SIG-M5 treated with dmso at 0.1 percent for 504 hours (cell line): ENCODE measurements around the gene FAM24A.

Source experiments
- DNase-seq: peaks from one replicate; lab custom pipeline; 2025; ENCODE audit not compliant: unreplicated experiment; lab: John Stamatoyannopoulos, UW

The FAM24A gene

DNA sequence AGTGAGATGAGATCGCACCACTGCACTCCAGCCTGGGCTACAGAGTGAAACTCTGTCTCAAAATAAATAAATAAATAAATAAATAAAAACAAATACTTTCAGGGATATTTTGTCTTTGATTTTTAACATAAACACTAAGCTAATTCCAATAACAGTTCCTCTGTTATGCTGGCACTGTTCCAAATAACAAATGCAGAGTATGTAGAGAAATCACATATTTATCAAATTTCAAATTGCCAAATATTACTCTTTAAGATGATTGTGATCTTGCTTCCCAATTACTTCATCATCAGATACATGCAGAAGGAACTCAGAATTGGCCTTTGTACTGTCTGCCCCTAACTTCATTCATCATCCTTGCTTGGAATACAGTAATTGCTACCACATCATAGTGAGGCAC lies 19.7 kb downstream of the FAM24A start:
- no peak for DNase-seq

DNA sequence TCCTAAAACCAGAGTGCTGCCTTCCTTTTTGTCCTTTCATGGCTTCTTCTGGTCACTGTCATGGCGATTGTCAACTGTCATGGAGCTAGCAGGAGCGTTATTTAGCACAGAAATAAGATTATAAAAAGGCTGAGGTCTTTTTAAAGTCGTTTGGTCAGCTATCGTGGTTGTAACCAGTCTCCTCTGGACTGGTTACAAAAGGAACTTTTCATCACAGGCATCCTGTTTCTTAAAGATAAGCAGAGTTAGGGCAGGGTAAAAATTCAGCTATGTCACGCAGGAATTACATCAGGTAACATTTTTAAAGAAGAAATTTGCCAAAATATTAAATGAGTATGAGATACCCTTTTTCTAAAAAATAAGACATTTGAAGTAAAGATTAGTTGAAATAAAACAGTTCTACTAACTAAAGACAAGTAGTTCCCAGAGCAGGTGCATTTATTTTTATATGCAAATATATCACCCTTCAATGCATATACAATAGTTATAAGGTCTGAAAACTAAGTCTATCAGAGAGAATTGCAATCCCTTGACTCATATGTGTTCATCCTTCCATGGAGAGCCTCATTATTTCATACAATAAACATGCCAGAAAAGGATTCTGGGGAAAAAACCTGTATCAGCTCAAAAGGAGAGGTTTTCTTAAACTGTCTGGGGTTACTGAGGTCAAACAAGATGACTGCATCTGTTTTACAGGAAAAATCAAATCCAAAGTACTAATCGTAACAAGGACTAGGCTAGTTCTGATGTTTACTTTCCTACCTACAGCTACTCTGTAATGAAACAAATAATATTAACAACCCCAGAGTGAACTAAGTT lies 20.9 kb downstream of the FAM24A start:
- no peak for DNase-seq

DNA sequence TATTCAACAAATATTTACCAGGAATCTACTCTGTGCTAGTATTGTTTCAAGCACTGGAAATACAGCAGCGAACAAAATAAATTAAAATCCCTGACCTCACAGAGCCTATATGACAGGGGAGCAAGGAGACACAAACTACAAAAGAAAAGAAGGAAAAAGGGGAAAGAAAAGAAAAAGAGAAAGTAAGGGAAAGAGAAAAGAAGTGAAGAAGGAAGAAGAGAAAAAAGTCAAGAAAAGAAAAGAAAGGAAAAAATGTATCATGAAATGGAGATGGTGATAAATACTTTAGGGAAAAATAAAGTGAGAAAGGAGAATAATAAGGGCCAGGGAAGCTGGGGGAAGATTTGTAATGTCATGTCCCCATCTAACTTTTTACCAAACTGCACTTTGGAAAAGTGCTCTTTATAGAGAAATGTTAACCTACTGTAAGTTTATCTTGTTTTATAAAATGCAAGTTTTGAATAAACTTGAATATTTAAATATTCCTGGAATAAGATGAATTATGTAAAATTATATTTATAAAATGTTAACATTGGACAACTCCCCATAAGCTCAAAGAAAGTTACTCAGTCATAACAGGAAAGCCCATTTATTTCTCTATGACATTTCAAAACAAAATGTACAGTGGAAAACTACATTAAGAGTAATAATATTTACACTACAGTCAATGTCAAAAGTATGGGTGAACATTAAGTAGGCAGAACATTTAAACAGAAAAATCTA lies 28.9 kb downstream of the FAM24A start:
- no peak for DNase-seq

DNA sequence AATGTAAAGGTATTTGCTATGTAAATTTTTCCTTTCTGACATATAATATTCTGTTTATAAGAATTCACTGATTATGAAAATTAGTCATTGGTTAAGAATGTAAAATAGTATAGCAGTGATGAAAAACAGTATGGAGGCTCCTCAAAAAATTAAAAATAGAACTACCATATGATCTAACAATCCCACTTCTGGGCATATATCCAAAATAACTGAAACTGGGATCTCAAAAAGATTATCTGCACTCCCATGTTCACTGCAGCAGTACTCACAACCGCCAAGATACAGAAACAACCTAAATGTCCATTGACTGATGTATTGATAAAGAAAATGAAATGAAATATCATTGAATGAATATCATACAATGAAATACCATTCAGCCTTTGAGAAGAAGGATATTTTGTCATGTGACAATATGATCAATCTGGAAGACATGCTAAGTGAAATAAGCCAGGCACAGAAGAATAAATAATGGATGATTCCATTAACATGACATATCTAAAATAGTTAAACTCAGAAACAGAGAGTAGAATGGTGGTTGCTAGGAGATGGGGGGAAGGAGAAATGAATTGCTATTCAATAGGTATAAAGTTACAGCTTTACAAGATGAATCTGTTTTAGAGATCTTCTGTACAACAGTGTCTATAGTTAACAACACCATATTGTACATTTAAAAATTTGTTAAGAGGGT lies 29.6 kb downstream of the FAM24A start:
- DNase-seq: no peak

DNA sequence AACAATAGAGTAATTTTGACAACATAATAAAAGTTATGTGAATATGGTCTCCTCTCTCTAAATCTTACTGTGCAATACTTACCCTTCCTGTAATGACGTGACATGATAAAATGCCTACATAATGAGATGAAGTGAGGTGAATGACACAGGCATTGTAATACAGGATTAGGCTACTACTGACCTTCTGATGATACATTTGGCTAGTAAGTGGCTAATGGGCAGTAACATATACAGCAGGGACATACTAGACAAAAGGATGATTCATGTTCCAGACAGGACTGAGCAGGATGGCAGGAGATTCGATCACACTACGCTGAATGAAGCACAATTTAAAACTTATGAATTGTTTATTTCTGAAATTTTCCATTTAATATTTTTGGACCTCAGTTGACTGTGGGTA lies 38.9 kb downstream of the FAM24A start:
- no peak for DNase-seq

DNA sequence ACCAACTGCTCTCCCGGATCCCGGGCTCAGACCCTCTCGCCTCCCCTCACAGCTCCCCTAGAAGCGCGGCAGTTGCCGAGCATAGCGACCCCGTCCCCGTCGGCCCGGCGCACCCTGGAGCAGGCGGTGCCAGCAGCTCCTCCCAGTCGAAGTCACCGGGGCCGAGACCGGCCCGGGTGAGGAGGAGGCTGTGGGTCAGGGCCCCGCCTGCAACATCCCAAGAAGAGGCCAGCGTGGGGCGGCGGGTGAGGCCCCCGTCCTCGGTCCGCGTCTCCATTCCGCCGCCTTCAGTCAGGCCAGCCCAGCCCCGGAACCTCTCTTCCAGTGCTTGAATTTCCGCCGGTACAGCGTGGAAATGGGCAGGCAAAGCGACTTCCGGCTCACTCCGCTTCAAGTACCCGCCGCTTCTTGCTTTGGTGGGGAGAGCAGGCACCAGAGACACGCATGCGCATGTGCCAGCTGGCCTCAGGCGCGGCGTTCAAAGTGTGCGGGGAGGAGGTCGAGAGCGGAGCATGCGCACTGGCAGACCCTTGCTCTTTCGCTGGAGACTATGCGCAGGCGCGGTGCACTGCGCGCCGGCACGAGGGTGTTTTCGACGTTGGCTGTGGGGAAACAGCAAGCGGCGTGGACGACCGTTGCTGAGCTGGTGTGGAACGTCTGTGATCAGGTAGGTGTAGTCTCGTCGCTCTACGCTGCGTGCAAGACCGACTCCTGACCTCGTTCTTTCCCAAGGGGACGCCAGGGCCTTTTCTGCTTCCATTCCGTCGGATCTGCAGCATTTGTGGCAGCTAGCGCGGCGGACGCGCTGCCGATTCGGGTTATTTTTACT lies 43.7 kb downstream of the FAM24A start, which contains the start of gene C10orf88:
C10orf88 (minus strand) TSS at position 326 of the 829 bp plus-strand sequence; CDS start at position 277, 49 bp downstream.
- DNase-seq: peak; percentile 96

DNA sequence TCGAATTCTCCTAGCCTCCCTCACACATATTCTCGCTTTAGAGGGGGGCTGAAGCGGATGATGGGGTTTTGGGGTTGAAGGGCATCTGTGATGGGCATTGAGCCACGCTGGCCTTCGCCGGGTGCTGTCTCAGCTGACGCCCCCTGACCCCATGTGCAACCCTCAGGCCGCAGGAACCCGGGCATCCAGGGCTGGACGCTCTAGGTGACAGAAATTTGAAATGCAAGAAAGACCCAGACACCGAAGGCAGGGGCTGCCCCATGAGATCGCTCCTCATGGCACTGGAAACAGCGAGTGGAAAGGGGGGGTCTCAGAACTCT lies 44.3 kb downstream of the FAM24A start:
- no peak for DNase-seq

DNA sequence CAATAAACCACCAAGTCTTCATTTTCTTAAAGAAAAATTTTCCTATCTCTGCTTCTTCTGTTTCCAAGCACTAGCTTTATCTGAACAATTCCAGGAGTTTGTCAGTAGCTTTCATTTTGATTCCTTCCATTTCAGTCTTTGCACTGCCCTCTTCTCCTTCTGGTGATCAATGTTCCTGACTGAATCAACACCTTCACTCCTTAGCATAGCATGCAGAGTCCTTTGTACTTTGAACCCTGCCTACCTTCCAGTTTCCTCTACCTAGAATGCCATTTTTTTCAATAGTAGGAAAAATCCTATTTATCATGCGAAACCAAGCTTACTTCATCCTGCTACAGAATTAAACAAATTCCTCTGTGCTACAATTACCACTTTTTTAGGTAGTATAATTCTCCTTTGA lies 45.5 kb downstream of the FAM24A start:
- no peak for DNase-seq

DNA sequence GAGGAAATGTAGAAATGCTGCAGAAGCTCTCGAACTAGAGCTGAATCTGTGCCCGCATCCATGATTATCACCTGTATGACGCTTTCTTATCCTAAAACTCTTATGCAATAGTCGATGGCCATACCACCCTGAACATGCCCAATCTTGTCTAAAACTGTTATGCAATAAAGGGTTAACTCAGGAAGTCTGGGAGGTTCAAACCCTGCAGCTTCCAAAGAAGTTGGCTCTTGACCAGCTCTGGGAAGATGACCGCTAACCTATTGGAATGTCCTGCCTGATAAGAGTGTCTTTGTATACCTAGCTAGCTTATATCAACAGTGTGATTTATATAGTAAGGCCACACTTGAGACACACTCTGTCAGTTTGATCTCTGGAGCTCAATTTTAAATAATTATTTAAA lies 47.1 kb downstream of the FAM24A start:
- no peak for DNase-seq

DNA sequence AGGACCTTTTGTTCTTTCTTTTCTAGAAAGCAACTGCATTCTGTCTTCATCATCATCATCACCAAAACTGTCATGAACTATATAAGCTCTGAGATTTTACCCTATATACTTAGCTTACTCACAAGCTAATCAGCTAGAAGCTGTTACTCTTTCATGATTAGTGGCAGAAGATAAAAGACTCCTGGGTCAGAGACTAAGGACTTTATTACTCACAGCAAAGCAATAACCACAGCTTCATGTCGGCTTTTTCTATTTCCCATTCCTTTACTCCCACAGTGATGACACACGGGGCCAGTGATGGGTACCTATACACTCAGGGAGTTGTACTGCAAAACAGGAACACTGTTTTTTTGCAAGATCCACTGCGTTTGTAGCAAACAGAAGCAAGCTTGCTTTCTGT lies 52.0 kb downstream of the FAM24A start:
- DNase-seq: no peak
